Endothelial cell of umbilical vein (primary cell): ENCODE data around the gene KCNQ2. TPM values are rescaled to one million over a fixed set of nuclear protein-coding genes. Genes with fewer than 3 reads are reported as not detected.

ENCODE experiments used
- BruUV-seq: library from RNA; stranded (reverse); fragments of 400-500 nt; replicated peaks from 2 replicates; lab custom pipeline; 2021; lab: Mats Ljungman, UMichigan
- CTCF ChIA-PET: fragments of 300-600, 350-600 bp; sonication (Branson Sonifier 250); formaldehyde crosslinking; loops from one replicate; lab custom pipeline; 2021; ENCODE audit warnings: antibody characterized with exemption, inconsistent platforms; lab: Charles Lee
- POLR2A ChIA-PET: fragments of 300-600, 350-600 bp; sonication (Branson Sonifier 250); formaldehyde crosslinking; loops from one replicate; lab custom pipeline; 2021; ENCODE audit warnings: antibody characterized with exemption, inconsistent platforms; lab: Charles Lee
- DNase-seq: peaks from one replicate; pipeline ENCODE4 v3.0.0-alpha.2; 2011; ENCODE audit warnings: low read depth, low spot score
- FAIRE-seq: peaks from 2 replicates; lab custom pipeline; 2011; peaks lifted over from hg19 to GRCh38; lab: Jason Lieb, UNC
- H2AFZ ChIP-seq: 2 replicates; pipeline ENCODE4 v1.6.0; 2012; ENCODE audit warnings: low read depth, low read length, control low read depth, inconsistent platforms
- H3K27ac ChIP-seq: 2 replicates; pipeline ENCODE4 v1.5.1; 2011; ENCODE audit warnings: low read depth, mild to moderate bottlenecking, control low read depth, low read length, moderate library complexity; ENCODE audit not compliant: insufficient read depth
- H3K27me3 ChIP-seq, 2 experiments: 2 replicates each; pipeline versions ENCODE4 v1.6.0 to v1.6.1; 2011; ENCODE audit warnings: low read length in 2 of 2, mixed read lengths in 1 of 2; ENCODE audit not compliant: control insufficient read depth in 2 of 2, insufficient read depth in 2 of 2
- H3K36me3 ChIP-seq, 2 experiments: 2 replicates in 1 of 2; 3 replicates in 1 of 2; pipeline ENCODE4 v1.5.1; 2011; ENCODE audit warnings: low read length in 2 of 2, mild to moderate bottlenecking in 1 of 2, moderate library complexity in 1 of 2; ENCODE audit not compliant: control insufficient read depth in 2 of 2, insufficient read depth in 2 of 2; ENCODE audit errors: extremely low read depth in 1 of 2
- H3K4me1 ChIP-seq: 3 replicates; pipeline ENCODE4 v1.5.1; 2011; ENCODE audit warnings: mild to moderate bottlenecking, low read length; ENCODE audit not compliant: control insufficient read depth, insufficient read depth; ENCODE audit errors: extremely low read depth
- H3K4me2 ChIP-seq: 2 replicates; pipeline ENCODE4 v1.6.1; 2011; ENCODE audit warnings: low read length, control low read depth, mixed read lengths; ENCODE audit not compliant: insufficient read depth
- H3K4me3 ChIP-seq, 3 experiments: fragments of 200-600 bp in 1 of 3; sonication (generic), shearing (Covaris generic) in 1 of 3; replicated peaks in 1 of 3; 2 replicates each; pipeline ENCODE4 v1.5.1; 2011 to 2016; ENCODE audit warnings: control low read depth in 3 of 3, low read length in 3 of 3, mild to moderate bottlenecking in 2 of 3, inconsistent platforms in 1 of 3, low read depth in 1 of 3, moderate library complexity in 1 of 3; ENCODE audit not compliant: insufficient read depth in 1 of 3
- H3K79me2 ChIP-seq: 2 replicates; pipeline ENCODE4 v1.6.0; 2012; ENCODE audit warnings: low read length, inconsistent platforms; ENCODE audit not compliant: control insufficient read depth, insufficient read depth
- H3K9ac ChIP-seq: replicated peaks from 2 replicates; pipeline ENCODE3; 2011; ENCODE audit warnings: low read length, control low read depth; ENCODE audit not compliant: insufficient read depth; ENCODE audit errors: extremely low read depth
- H3K9me1 ChIP-seq: replicated peaks from 3 replicates; pipeline ENCODE4 v1.6.0; 2011; ENCODE audit warnings: mild to moderate bottlenecking, low read length; ENCODE audit not compliant: control insufficient read depth, insufficient read depth; ENCODE audit errors: extremely low read depth
- H3K9me3 ChIP-seq: replicated peaks from 2 replicates; pipeline ENCODE4 v1.5.1; 2012; ENCODE audit warnings: low read length, inconsistent platforms; ENCODE audit not compliant: control insufficient read depth, insufficient read depth
- H4K20me1 ChIP-seq: replicated peaks from 2 replicates; pipeline ENCODE3; 2011; ENCODE audit warnings: mild to moderate bottlenecking, low read length; ENCODE audit not compliant: control insufficient read depth, insufficient read depth; ENCODE audit errors: extremely low read depth
- CTCF ChIP-seq, 2 donors: IDR thresholded peaks; 1 replicate in 1 of 2; 2 replicates in 1 of 2; pipeline ENCODE4 v1.5.1; 2011; ENCODE audit warnings: low read length in 2 of 2, mild to moderate bottlenecking in 2 of 2, moderate library complexity in 2 of 2, control low read depth in 1 of 2, inconsistent platforms in 1 of 2, low read depth in 1 of 2; ENCODE audit not compliant: insufficient read depth in 1 of 2; ENCODE audit errors: extremely low read depth in 1 of 2
- EZH2 ChIP-seq: IDR thresholded peaks from 2 replicates; pipeline ENCODE4 v1.6.1; 2012; ENCODE audit warnings: borderline replicate concordance, low read depth, mild to moderate bottlenecking, moderate library complexity, low read length, inconsistent platforms; ENCODE audit not compliant: severe bottlenecking
- FOS ChIP-seq: IDR thresholded peaks from 2 replicates; pipeline ENCODE4 v1.6.1; 2011; ENCODE audit warnings: mild to moderate bottlenecking, low read length, moderate library complexity, borderline replicate concordance; ENCODE audit not compliant: insufficient read depth
- GATA2 ChIP-seq: IDR thresholded peaks from 2 replicates; pipeline ENCODE4 v1.7.0; 2011; ENCODE audit warnings: low read depth, mild to moderate bottlenecking, moderate library complexity, mixed read lengths, low read length; ENCODE audit not compliant: insufficient read length, insufficient read depth
- JUN ChIP-seq: IDR thresholded peaks from 2 replicates; pipeline ENCODE4 v1.6.1; 2011; ENCODE audit warnings: borderline replicate concordance, low read depth; ENCODE audit not compliant: insufficient read length, insufficient read depth
- MAX ChIP-seq: IDR thresholded peaks from 2 replicates; pipeline ENCODE4 v1.6.1; 2011; ENCODE audit not compliant: insufficient read depth, insufficient read length
- MYC ChIP-seq: IDR thresholded peaks from one replicate; pipeline ENCODE4 v1.6.1; 2011; ENCODE audit warnings: mild to moderate bottlenecking, low read depth, low read length
- POLR2A ChIP-seq: IDR thresholded peaks from 2 replicates; pipeline ENCODE4 v1.6.1; 2012; ENCODE audit warnings: low read depth, mild to moderate bottlenecking, control low read depth, low read length
- POLR2AphosphoS5 ChIP-seq: IDR thresholded peaks from 2 replicates; pipeline ENCODE4 v1.6.1; 2012; ENCODE audit warnings: low read depth, mild to moderate bottlenecking, control low read depth, low read length, moderate library complexity; ENCODE audit not compliant: insufficient read depth
- dilution Hi-C: fragments of 300-500 bp; cut with MboI; formaldehyde crosslinking; loops from one replicate; pipeline ENCODE4 v1.15.0; 2019; ENCODE audit warnings: low sequenced_read_pairs; ENCODE audit not compliant: extremely low pct_ligation_motif_present
- intact Hi-C: fragments of 100-400 bp; cut with micrococcal nuclease; formaldehyde crosslinking; loops from one replicate; pipeline ENCODE4 v1.10.0; 2022
- polyA plus RNA-seq, 4 experiments: library from polyadenylated mRNA; depleted of rRNA in 3 of 4; stranded (reverse) in 3 of 4; unstranded in 1 of 4; fragments of >200 nt; gene quantifications; 2 replicates each; pipeline versions ENCODE4 v1.2.1 to v1.2.3, GENCODE V29; 2011 to 2012; ENCODE audit warnings: missing spikeins in 1 of 4
- total RNA-seq: library from RNA; stranded (reverse); gene quantifications from 2 replicates; pipeline ENCODE4 v1.2.3, GENCODE V29; 2021

KCNQ2 gene
- total and polyA plus RNA-seq, 2 donors (not counting 3 experiments of a cell fraction or from before 2014, with no cell fraction given) = not detected

GRCh38 chr20:63378626-63379025 lies 93.8 kb downstream of the KCNQ2 start:
- TF ChIP-seq POLR2A (no peak), MAX (no peak), MYC (no peak), EZH2 (no peak), CTCF (IDR thresholded peaks at IDR 0.05; ENCODE audit: extremely low read depth in 1 of 2, insufficient read depth in 1 of 2, low read depth in 1 of 2, low read length in 2 of 2) (no peak), POLR2AphosphoS5 (no peak), FOS (no peak), JUN (no peak), GATA2 (no peak)
- H3K4me1 ChIP-seq = no peaks in the 10 kb centered on the region
- H3K4me2 ChIP-seq = no peak overlapping the region
- POLR2A ChIA-PET = no interaction called here
- no peak overlapping the region for H3K27ac ChIP-seq
- no peak overlapping the region for H3K4me3 ChIP-seq
- no peaks in the 10 kb centered on the region for H3K79me2 ChIP-seq
- H2AFZ ChIP-seq = no peak overlapping the region
- dilution Hi-C loops (no loop called here), intact Hi-C loops (no loop called here)
- no peaks in the 10 kb centered on the region for H3K9me1 ChIP-seq
- H3K36me3 ChIP-seq = no peaks in the 10 kb centered on the region
- BruUV-seq = no TSS peak
- H3K9ac ChIP-seq = no peak overlapping the region
- FAIRE-seq (no peak), DNase-seq (no peak)
- CTCF ChIA-PET = interaction anchor here (1.1 to 2.9 kb wide), 5 partner anchors 10 to 156 kb away, joined by 3 to 28 read pairs (median 6); partner anchors contain the start of gene CHRNA4
- H3K9me3 ChIP-seq = no peaks in the 10 kb centered on the region
- H3K27me3 ChIP-seq = peaks cover 0 to 3% of the 10 kb centered on the region in 2 experiments
- H4K20me1 ChIP-seq = no peaks in the 10 kb centered on the region
